Measurements from ENCODE around the gene NMNAT2.

Gene NMNAT2

GRCh38 chr1:183222909-183223308 lies 195.3 kb downstream of the NMNAT2 start:
- TF ChIP-seq CTCF (IDR thresholded peaks at IDR 0.05; ENCODE audit: low read length) (no peak), EZH2 (IDR thresholded peaks at IDR 0.05; ENCODE audit: borderline replicate concordance, low read length) (no peak)
- no peaks in the 10 kb centered on the region for H3K79me2 ChIP-seq (ENCODE audit: insufficient read depth, low read length)
- H3K27ac ChIP-seq (ENCODE audit: low read depth, low read length, poor library complexity, severe bottlenecking): no peak overlapping the region
- no peaks in the 10 kb centered on the region for H3K27me3 ChIP-seq (ENCODE audit: insufficient read depth, low read length)
- H3F3A ChIP-seq (ENCODE audit: insufficient read depth, low read length): no peaks in the 10 kb centered on the region
- no peak overlapping the region for H3K4me3 ChIP-seq (ENCODE audit: low read depth, low read length, poor library complexity, severe bottlenecking)
- H2AFZ ChIP-seq (ENCODE audit: low read length): no peak overlapping the region
- H4K20me1 ChIP-seq (ENCODE audit: insufficient read depth, low read length): no peaks in the 10 kb centered on the region
- H3K36me3 ChIP-seq (ENCODE audit: insufficient read depth, low read length): no peaks in the 10 kb centered on the region
- no peaks in the 10 kb centered on the region for H3K9me2 ChIP-seq (ENCODE audit: low read depth, low read length)
- H3K9me3 ChIP-seq (ENCODE audit: low read length): no peaks in the 10 kb centered on the region
- no peak overlapping the region for H3K9ac ChIP-seq (ENCODE audit: low read length)
- H3K4me1 ChIP-seq (ENCODE audit: insufficient read depth, low read length, severe bottlenecking): peaks cover 14% of the 10 kb centered on the region
- no peak overlapping the region for H3K4me2 ChIP-seq (ENCODE audit: low read length)

- no peak overlapping the region for H3K4me3 ChIP-seq (ENCODE audit: low read depth, low read length, poor library complexity, severe bottlenecking)
These were observed 198.6 kb downstream of the NMNAT2 start for GRCh38 chr1:183219616-183220009.

GRCh38 chr1:183218971-183219615 lies 199.1 kb downstream of the NMNAT2 start:
- Histone ChIP-seq H3K9me2 (ENCODE audit: low read depth, low read length) (no peaks in the 10 kb centered on the region), H3K9ac (ENCODE audit: low read length) (no peak overlapping the region), H3K4me1 (ENCODE audit: insufficient read depth, low read length, severe bottlenecking) (peaks cover 14% of the 10 kb centered on the region), H3K4me3 (ENCODE audit: low read depth, low read length, poor library complexity, severe bottlenecking) (no peak overlapping the region), H3K27ac (ENCODE audit: low read depth, low read length, poor library complexity, severe bottlenecking) (no peak overlapping the region), H3K9me3 (ENCODE audit: low read length) (no peaks in the 10 kb centered on the region), H4K20me1 (ENCODE audit: insufficient read depth, low read length) (no peaks in the 10 kb centered on the region), H3K79me2 (ENCODE audit: insufficient read depth, low read length) (no peaks in the 10 kb centered on the region), H3F3A (ENCODE audit: insufficient read depth, low read length) (no peaks in the 10 kb centered on the region), H3K4me2 (ENCODE audit: low read length) (no peak overlapping the region; the same call in 1 of the 2 replicates), H3K36me3 (ENCODE audit: insufficient read depth, low read length) (no peaks in the 10 kb centered on the region), H3K27me3 (ENCODE audit: insufficient read depth, low read length) (no peaks in the 10 kb centered on the region; the same call in 1 of the 2 replicates), H2AFZ (ENCODE audit: low read length) (no peak overlapping the region)
- TF ChIP-seq CTCF (IDR thresholded peaks at IDR 0.05; ENCODE audit: low read length) (no peak), EZH2 (IDR thresholded peaks at IDR 0.05; ENCODE audit: borderline replicate concordance, low read length) (no peak)

More at GRCh38 chr1:183219616-183220009, 198.6 kb downstream of the NMNAT2 start:
- Histone ChIP-seq H3K36me3 (ENCODE audit: insufficient read depth, low read length) (no peaks in the 10 kb centered on the region), H3K4me2 (ENCODE audit: low read length) (no peak overlapping the region), H3K9me3 (ENCODE audit: low read length) (no peaks in the 10 kb centered on the region), H3K79me2 (ENCODE audit: insufficient read depth, low read length) (no peaks in the 10 kb centered on the region), H4K20me1 (ENCODE audit: insufficient read depth, low read length) (no peaks in the 10 kb centered on the region), H3K9ac (ENCODE audit: low read length) (no peak overlapping the region), H3K27me3 (ENCODE audit: insufficient read depth, low read length) (no peaks in the 10 kb centered on the region; the same call in 1 of the 2 replicates), H2AFZ (ENCODE audit: low read length) (no peak overlapping the region), H3F3A (ENCODE audit: insufficient read depth, low read length) (no peaks in the 10 kb centered on the region), H3K9me2 (ENCODE audit: low read depth, low read length) (no peaks in the 10 kb centered on the region), H3K27ac (ENCODE audit: low read depth, low read length, poor library complexity, severe bottlenecking) (no peak overlapping the region), H3K4me1 (ENCODE audit: insufficient read depth, low read length, severe bottlenecking) (peaks cover 14% of the 10 kb centered on the region)
- no peak for TF ChIP-seq CTCF (IDR thresholded peaks at IDR 0.05; ENCODE audit: low read length)
- no peak for TF ChIP-seq EZH2 (IDR thresholded peaks at IDR 0.05; ENCODE audit: borderline replicate concordance, low read length)

Measured in OCI-LY1 (cell line).